Measurements from ENCODE around the gene NUDT7. TPM values are rescaled to one million over a fixed set of nuclear protein-coding genes. Genes with fewer than 3 reads are reported as not detected.

NUDT7 gene
- total RNA-seq, 4 donors from 2014 or later: 6.8 to 16.2 (median 11.0) TPM

DNA sequence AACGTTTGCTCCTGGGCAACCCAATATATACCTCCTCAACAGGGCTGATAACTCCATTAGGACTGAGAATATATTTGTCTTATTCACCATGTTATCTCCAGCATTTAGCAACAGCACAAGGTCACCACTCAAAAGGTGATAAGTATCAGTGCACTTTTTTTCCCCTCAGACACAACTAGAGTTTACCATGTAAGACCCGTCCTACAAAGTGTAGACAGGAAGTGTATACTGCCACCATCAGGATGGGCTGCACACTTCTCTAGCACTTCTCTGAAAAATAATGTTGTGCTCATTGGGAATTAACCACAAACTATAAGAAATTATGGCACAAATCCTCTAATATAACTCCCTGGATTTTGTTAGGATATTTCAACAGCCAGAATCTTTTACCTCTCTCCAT is 60.4 kb downstream of the NUDT7 start:
- 36% methylated on average over 2 of the region's 2 CpGs for WGBS
- no peak for TF ChIP-seq POLR2A (IDR thresholded peaks at IDR 0.05; ENCODE audit: low read depth)
- no peak for TF ChIP-seq EP300 (IDR thresholded peaks at IDR 0.05)
- TF ChIP-seq, protein P1, sequence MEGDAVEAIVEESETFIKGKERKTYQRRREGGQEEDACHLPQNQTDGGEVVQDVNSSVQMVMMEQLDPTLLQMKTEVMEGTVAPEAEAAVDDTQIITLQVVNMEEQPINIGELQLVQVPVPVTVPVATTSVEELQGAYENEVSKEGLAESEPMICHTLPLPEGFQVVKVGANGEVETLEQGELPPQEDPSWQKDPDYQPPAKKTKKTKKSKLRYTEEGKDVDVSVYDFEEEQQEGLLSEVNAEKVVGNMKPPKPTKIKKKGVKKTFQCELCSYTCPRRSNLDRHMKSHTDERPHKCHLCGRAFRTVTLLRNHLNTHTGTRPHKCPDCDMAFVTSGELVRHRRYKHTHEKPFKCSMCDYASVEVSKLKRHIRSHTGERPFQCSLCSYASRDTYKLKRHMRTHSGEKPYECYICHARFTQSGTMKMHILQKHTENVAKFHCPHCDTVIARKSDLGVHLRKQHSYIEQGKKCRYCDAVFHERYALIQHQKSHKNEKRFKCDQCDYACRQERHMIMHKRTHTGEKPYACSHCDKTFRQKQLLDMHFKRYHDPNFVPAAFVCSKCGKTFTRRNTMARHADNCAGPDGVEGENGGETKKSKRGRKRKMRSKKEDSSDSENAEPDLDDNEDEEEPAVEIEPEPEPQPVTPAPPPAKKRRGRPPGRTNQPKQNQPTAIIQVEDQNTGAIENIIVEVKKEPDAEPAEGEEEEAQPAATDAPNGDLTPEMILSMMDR (IDR thresholded peaks at IDR 0.05): no peak
- no peak for DNase-seq (ENCODE audit: extremely low spot score)
- Histone ChIP-seq H3K27ac (replicated peaks in 1 of 4) (no peak overlapping the region), H3K4me1 (no peaks in the 10 kb centered on the region), H3K36me3 (no peaks in the 10 kb centered on the region), H3K27me3 (peaks cover 0 to 37% (median 3%) of the 10 kb centered on the region in 4 donors), H3K4me3 (no peak overlapping the region), H3K9me3 (no peaks in the 10 kb centered on the region)
- intact Hi-C loops (cut with DNase I): no loop called here

DNA sequence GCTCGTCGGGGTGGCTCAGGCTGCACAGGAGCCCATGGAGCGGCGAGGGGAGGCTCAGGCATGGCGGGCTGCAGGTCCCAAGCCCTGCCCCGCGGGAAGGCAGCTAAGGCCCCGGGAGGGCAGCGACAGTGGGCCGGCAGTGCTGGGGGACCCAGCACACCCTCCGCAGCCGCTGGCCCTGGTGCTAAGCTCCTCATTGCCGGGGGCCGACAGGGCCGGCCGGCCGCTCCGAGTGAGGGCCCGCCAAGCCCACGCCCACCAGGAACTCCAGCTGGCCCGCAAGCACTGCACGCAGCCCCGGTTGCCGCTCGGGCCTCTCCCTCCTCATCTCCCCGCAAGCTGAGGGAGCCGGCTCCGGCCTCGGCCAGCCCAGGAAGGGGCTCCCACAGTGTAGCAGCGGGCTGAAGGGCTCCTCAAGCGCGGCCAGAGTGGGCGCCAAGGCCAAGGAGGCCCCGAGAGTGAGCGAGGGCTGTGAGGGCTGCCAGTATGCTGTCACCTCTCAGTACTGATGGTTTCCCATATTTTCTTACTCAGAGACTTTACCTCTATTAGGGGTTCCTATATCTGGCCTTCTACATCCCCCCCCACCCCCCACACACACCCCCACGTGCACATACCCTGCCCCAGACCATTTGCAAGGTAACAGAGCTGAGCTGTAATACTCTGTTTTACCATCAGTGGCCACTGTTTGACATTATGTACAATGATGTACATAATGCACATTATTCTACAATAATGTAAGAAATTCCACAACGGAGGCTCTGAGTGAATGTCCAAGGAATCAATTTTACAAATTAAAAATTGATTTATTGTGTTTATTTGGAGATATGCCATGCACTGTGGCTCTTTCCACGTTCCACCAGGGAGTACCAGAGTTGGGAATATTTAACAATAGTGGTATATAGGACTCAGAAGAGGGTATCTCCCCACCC is 62.4 kb downstream of the NUDT7 start:
- Histone ChIP-seq H3K27ac (replicated peaks in 1 of 4) (no peak overlapping the region), H3K9me3 (no peaks in the 10 kb centered on the region), H3K4me3 (no peak overlapping the region), H3K4me1 (peaks cover 4 to 19% (median 17%) of the 10 kb centered on the region in 4 donors), H3K27me3 (peaks cover 0 to 57% (median 11%) of the 10 kb centered on the region in 4 donors), H3K36me3 (no peaks in the 10 kb centered on the region)
- no peak for DNase-seq (ENCODE audit: extremely low spot score)
- WGBS: 84% methylated on average over 17 of the region's 38 CpGs
- intact Hi-C loops (cut with DNase I): no loop called here
- TF ChIP-seq POLR2A (IDR thresholded peaks at IDR 0.05; ENCODE audit: low read depth): no peak
- TF ChIP-seq, protein P1 (IDR thresholded peaks at IDR 0.05): peak in 1 of 3 experiments; percentile 20

DNA sequence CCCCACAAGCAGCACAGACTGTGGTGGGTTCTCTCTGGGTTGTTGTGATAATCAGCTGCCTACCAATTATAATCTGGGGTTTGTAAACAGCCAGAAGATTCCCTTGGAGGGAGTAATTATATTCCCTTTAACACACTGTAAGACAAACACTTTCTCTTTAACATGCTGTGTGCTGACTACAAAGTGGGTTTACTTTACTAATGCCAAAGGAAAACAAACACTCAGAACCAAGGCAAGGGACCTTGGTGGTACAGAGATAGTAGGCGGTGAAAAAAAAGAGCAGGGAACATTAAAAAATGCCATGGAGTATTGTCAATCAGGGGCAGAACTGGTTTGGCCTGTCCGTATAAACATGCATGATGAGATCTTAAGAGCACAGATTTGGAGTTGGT is 63.1 kb downstream of the NUDT7 start:
- Histone ChIP-seq H3K4me1 (peaks cover 4 to 19% (median 17%) of the 10 kb centered on the region in 4 donors), H3K36me3 (no peaks in the 10 kb centered on the region), H3K27me3 (peaks cover 0 to 64% (median 14%) of the 10 kb centered on the region in 4 donors), H3K27ac (replicated peaks in 1 of 4) (no peak overlapping the region), H3K4me3 (no peak overlapping the region), H3K9me3 (no peaks in the 10 kb centered on the region)
- TF ChIP-seq POLR2A (IDR thresholded peaks at IDR 0.05; ENCODE audit: low read depth): no peak
- no peak for TF ChIP-seq POLR2AphosphoS5 (IDR thresholded peaks at IDR 0.05)
- TF ChIP-seq, protein P1 (IDR thresholded peaks at IDR 0.05): no peak
- TF ChIP-seq EP300 (IDR thresholded peaks at IDR 0.05): no peak
- no peak for DNase-seq (ENCODE audit: extremely low spot score)
- WGBS: 81% methylated on average over 2 of the region's 2 CpGs
- intact Hi-C loops (cut with DNase I): no loop called here

DNA sequence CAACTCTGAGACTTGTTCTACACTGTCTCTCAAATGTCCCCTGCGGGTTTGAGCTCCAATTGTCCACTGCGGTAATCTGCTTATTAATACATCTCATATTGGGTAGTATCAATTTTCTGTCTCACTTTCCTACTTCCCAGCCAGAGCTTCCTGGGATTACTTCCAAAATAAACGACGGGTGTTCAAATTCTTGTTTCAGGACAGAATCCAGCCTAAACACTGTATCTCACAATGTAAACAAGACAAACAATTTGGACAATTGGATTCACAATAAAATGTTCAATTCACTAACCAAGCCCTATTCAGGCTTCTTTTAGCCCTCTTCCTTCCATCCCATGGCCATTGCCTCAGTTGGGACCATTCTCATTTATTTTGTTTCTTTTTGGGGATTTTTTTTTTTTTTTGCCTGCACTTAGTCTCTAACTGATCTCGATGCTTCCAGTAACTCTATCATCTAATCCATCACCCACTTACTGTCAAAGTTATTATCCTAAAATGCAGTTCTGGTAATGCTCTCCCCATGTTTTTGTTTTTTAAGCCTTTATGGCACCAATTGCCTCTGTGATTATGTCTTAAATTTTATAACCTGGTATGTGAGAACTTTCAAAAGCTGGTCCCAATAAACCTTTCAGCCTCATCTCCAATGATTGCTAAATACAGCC is 64.0 kb downstream of the NUDT7 start:
- H3K4me3 ChIP-seq: no peak overlapping the region
- DNase-seq (ENCODE audit: extremely low spot score): no peak
- H3K4me1 ChIP-seq: peaks cover 4 to 19% (median 17%) of the 10 kb centered on the region in 4 donors
- peaks cover 0 to 73% (median 15%) of the 10 kb centered on the region in 4 donors for H3K27me3 ChIP-seq
- no peaks in the 10 kb centered on the region for H3K36me3 ChIP-seq
- intact Hi-C loops (cut with DNase I): no loop called here
- no peak overlapping the region for H3K27ac ChIP-seq (replicated peaks in 1 of 4)
- 49% methylated on average over 5 of the region's 5 CpGs for WGBS
- TF ChIP-seq EP300 (IDR thresholded peaks at IDR 0.05) (no peak), POLR2AphosphoS5 (IDR thresholded peaks at IDR 0.05) (no peak), POLR2A (IDR thresholded peaks at IDR 0.05; ENCODE audit: low read depth) (no peak)
- TF ChIP-seq, protein P1 (IDR thresholded peaks at IDR 0.05): no peak
- H3K9me3 ChIP-seq: no peaks in the 10 kb centered on the region

Data from esophagus muscularis mucosa (tissue), 4 donors.